Muscle layer of colon (tissue), 2 donors: Measurements from ENCODE around the gene AMIGO1.

Experiments used
- H3K27ac ChIP-seq: one replicate; pipeline ENCODE4 v1.7.0; 2013; ENCODE audit warnings: low read depth, mild to moderate bottlenecking, low read length, moderate library complexity
- H3K27me3 ChIP-seq, 2 donors: one replicate each; pipeline ENCODE4 v1.7.0; 2013; ENCODE audit warnings: low read length in 2 of 2, mild to moderate bottlenecking in 2 of 2; ENCODE audit not compliant: insufficient read depth in 2 of 2, control insufficient read depth in 1 of 2
- H3K36me3 ChIP-seq: one replicate; pipeline ENCODE4 v1.7.0; 2013; ENCODE audit warnings: mild to moderate bottlenecking, low read length; ENCODE audit not compliant: insufficient read depth
- H3K4me1 ChIP-seq: one replicate; pipeline ENCODE4 v1.7.0; 2013; ENCODE audit warnings: mild to moderate bottlenecking, low read length; ENCODE audit not compliant: insufficient read depth
- H3K4me3 ChIP-seq, 2 donors: one replicate each; pipeline ENCODE4 v1.7.0; 2013; ENCODE audit warnings: low read length in 2 of 2, low read depth in 1 of 2, mild to moderate bottlenecking in 1 of 2, moderate library complexity in 1 of 2
- H3K9ac ChIP-seq: one replicate; pipeline ENCODE4 v1.7.0; 2013; ENCODE audit warnings: low read length
- H3K9me3 ChIP-seq: one replicate; pipeline ENCODE4 v1.7.0; 2013; ENCODE audit warnings: mild to moderate bottlenecking, low read length
- donor health status: abdominal sarcoma.
- donor health status: Adenocarcinoma of cecum.

The AMIGO1 gene

DNA sequence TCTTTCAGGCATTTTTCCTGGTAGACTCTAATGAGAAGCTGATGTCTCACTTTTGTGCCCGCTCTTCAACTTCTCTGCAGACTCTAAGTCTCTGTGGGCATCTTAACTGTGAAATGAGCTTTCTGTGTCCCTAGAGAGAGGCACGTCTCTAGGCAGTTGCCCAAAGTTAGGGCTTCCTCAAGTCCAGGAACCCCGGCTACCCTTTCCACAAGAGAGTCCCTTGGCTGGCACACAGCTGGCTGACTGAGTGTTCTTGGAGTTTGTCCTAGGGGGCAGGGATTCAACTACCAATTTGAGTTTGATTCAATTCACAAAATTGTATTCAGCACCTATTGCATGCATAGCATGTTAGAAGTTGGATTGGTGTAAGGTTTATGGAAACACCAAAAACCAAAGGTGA, 31.6 kb upstream of the AMIGO1 start:
- Histone ChIP-seq H3K36me3 (no peaks in the 10 kb centered on the region), H3K27me3 (no peaks in the 10 kb centered on the region), H3K27ac (no peak overlapping the region), H3K9ac (no peak overlapping the region), H3K4me3 (no peak overlapping the region), H3K9me3 (no peaks in the 10 kb centered on the region), H3K4me1 (peaks cover 7% of the 10 kb centered on the region)

DNA sequence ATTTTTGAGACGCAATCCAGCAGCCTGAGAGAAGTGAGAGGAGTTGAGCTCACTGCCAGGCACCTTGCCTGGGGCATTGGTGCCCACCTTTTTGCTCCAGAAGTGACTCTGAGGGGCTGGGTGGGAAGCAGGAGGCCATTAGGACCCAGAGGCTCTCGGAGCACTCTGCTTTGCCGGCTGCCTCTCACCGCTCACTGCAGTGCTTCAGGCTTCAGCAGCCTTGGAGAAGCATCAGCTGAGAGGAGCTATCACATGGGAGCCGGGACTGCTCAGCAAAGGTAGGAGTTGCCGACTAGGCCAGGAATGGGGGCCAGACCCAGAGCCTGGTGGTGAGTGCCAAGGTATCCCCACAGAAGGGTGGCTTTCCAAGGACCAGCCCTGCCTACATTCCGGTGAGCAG, 30.1 kb upstream of the AMIGO1 start, which contains the start of gene GPR61:
Gene GPR61 (plus strand): TSS at position 197 of the 400 bp plus-strand sequence. CDS start 3,151 bp downstream, outside the sequence.
- Histone ChIP-seq H3K9me3 (no peaks in the 10 kb centered on the region), H3K27ac (no peak within 1 kb of the TSS), H3K9ac (no peak within 1 kb of the TSS), H3K36me3 (no peaks in the 10 kb centered on the region), H3K27me3 (no peaks in the 10 kb centered on the region), H3K4me3 (no peak within 1 kb of the TSS), H3K4me1 (peaks cover 16% of the 10 kb centered on the region)

DNA sequence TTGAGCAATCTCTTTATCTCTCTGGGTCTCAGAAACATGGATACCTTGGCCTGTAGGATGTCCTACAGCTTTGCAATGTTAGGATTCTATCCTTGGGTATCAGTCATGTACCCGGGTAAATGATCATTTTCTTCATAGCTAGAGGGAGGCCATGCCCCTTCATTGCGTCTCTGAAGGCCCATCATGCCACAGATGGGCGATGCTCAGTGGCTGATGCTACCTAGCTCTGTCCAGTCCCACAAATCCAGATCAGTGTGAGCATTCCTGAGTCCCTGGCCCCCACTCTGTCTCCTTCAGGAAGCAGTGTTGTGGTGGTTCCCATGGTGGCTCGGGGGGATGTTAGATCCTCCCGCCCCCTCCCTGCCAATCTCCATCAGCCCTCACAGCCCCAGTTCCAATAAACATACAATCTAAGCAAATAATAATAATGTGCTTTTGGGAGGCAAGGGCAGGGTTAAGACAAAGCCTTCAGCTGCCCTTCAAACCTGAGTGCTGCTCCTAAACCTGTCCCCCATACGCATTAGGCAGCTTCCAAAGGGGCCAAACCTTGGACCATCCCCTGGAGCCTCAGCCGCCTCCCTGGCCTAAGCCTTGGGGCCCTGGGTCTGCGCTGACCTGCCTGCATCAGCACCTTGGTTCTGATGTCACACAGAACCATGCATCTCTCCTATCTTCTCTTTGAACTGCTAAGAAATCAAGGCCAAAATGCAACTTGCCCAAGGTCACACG, 29.5 kb upstream of the AMIGO1 start:
- H3K4me3 ChIP-seq, result no peak overlapping the region
- no peaks in the 10 kb centered on the region for H3K36me3 ChIP-seq
- peaks cover 16% of the 10 kb centered on the region for H3K4me1 ChIP-seq
- no peak overlapping the region for H3K27ac ChIP-seq
- H3K27me3 ChIP-seq, result no peaks in the 10 kb centered on the region
- no peak overlapping the region for H3K9ac ChIP-seq
- H3K9me3 ChIP-seq, result no peaks in the 10 kb centered on the region

DNA sequence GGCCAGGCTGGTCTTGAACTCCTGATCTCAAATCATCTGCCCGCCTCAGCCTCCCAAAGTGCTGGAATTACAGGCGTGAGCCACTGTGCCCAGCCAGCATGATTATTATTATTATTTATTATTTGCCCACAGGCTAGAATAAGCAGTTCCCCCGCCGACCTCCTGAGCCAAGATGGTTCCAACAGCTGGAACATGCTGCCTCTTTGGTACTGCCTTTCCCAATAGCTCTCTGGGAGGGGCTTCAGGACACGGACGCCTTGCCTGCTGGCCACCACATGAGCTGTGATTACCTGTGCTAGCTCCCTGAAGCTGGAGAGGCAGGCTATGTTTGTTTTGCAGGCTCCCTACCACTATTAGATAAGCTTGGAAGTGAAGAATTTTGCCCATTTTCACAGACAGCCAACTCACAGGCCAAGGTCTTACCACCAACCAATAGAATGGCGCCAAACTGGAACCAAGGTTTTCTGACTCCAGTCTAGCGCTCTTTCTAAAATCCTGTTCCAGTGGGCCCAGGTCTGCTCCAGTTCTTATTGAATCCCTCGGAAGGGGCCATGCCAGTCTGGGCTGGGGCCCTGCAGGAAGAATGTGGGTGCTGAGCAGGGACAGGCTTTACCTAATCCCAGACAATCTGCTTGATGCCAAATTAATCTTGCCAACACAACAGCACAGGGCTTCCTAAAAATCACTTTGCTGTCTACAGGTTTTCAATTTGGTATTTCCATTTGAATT, 28.1 kb upstream of the AMIGO1 start:
- Histone ChIP-seq H3K4me1 (peaks cover 21% of the 10 kb centered on the region), H3K27ac (no peak overlapping the region), H3K9ac (no peak overlapping the region), H3K36me3 (no peaks in the 10 kb centered on the region), H3K4me3 (no peak overlapping the region), H3K27me3 (no peaks in the 10 kb centered on the region), H3K9me3 (no peaks in the 10 kb centered on the region)

DNA sequence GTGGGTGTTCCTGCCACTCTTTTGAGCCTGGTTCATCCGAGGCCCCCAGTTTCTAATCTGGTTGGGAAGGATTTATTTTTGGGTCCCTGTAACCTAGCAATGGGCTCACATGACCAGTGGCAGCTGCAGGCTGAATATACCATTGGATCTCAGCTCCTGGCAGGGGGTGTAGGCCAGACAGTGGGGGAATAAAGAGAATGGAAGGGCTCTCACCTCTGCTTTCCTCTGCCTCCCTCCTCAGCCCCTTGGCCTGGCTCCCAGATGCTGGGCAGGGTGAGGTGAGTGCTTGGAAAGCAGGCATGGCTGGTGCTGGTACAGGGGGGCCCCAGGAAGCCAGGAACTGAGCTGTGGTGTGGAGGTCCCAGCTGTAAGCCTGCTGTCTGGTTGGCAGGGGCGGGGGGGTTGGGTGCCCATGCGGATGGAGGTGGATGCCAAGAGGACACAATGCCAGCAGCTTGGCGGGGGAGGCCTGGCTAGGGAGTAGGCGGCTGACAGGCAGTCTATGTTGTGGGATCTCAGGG, 26.5 kb upstream of the AMIGO1 start:
- peak overlapping the region; percentile 54 for H3K27ac ChIP-seq
- H3K9ac ChIP-seq, result no peak overlapping the region
- no peaks in the 10 kb centered on the region for H3K27me3 ChIP-seq
- no peak overlapping the region for H3K4me3 ChIP-seq
- H3K36me3 ChIP-seq, result no peaks in the 10 kb centered on the region
- peaks cover 30% of the 10 kb centered on the region for H3K4me1 ChIP-seq
- H3K9me3 ChIP-seq, result no peaks in the 10 kb centered on the region

DNA sequence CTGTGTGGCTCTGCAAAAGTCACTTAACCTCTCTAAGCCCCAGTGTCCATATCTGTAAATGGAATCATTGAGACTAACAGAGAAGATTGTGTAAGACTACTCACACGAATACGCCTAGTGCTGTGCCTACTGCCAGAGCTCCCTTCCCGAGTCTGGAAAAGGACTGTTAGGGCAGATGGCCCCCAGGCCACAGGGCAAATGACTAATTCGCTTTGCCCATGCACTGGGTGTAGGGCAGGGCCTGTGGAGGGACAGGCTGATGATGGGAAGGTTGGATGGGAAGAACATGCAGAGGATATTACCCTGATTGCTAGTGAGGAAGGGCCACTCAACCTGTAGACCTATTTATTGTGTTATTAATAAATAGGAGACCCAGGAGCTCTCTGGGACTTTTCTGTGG, 26.0 kb upstream of the AMIGO1 start:
- Histone ChIP-seq H3K27ac (no peak overlapping the region), H3K9ac (no peak overlapping the region)

DNA sequence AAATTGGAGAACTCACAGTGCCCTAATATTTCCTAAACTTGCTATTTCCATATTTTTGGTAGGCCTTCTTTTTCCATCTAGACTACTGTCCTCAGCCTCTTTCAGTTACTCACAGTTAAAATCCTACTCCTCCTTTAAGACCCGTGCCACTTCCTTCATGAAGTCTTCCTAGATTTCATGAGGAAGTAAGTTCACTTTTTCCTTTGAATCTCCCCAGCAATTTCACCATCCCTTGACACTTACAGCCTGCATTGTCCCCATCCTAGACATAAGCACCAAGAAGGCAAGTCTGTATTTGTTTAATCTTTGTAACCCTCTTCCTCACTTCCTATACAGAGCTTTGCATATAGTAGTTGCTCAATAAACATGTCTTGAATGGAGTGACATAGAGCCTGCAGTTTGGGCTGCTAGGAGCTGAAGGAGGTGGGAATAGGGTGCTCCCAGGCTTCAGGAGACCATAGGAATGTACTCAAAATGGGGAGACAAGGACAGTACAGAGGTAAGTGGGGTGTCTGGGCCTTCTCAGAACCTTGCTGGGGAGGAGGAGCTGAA, 24.9 kb upstream of the AMIGO1 start:
- Histone ChIP-seq H3K4me1 (peaks cover 30% of the 10 kb centered on the region), H3K27me3 (no peaks in the 10 kb centered on the region), H3K27ac (no peak overlapping the region), H3K36me3 (no peaks in the 10 kb centered on the region), H3K9ac (no peak overlapping the region), H3K4me3 (no peak overlapping the region), H3K9me3 (no peaks in the 10 kb centered on the region)

More for the DNA sequence above, 26.0 kb upstream of the AMIGO1 start:
- H3K36me3 ChIP-seq, result no peaks in the 10 kb centered on the region
- H3K27me3 ChIP-seq, result no peaks in the 10 kb centered on the region
- H3K4me3 ChIP-seq, result no peak overlapping the region
- H3K4me1 ChIP-seq, result peaks cover 30% of the 10 kb centered on the region
- no peaks in the 10 kb centered on the region for H3K9me3 ChIP-seq

DNA sequence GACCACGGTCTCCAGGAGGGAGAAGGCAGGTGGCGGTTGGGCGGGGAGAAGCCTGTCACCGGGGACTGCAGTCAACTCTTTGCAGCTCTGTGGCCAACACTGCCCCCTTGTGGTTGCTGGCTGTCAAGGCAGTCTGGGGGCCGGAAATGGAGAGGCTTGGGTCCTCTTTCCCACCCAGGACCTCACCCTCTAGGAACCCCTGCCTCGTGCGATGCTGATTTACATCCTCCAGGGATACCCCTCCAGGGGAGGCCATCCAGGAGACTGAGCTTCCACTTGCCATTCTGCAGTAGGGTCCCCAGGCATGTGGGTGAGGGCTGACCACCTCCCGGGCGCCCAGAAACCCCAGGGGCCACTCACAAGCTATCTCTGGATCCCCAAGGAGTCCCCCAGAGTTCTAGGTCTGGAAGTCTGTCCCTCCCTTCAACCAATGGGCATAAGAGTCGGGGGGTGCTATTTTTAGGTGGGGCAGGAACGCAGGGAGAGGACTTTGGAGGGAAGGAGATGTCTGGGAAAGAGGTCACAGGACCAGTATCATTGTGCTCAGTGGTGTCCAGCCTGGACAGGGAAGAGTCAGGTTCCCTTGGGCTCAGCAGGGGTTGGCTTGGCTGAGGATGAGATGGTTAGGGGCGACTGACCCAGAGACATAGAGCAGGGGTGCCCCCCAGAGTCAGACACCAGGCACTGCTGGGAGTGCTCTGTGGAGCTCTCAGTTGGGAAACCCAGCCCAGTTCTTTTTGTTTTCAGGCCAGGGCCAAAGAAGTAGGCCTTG, 23.0 kb upstream of the AMIGO1 start:
- Histone ChIP-seq H3K4me3 (peak overlapping the region in 1 of 2 donors; percentile 45), H3K27ac (no peak overlapping the region), H3K9ac (no peak overlapping the region)

DNA sequence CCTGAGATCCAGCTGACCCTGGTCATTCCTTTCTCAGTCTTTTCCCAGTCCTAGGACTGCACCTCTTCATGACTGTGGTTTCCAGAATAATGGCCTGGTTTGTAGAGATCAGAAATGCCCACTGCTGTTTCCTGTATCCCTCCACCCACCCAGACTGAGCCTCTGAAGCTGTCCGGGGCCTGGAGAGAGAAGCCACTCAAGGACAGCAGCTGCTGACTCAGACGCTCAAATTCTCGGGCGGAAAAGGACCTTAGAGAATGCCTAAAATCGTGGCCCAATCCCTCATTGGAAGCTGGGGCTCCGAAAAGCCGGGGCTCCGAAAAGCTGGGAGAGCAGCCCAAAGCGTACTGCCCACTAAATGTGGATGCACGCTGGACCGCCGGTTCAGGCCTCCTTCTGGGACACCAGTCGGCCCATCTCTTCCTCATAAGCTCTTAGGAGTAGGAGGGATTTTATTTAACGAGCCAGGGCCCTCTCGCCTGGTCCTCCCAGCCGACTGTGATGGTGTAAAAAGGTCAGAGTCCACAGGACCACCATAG, 22.4 kb upstream of the AMIGO1 start:
- Histone ChIP-seq H3K4me3 (peak overlapping the region in 1 of 2 donors; percentile 45), H3K27ac (no peak overlapping the region), H3K9ac (no peak overlapping the region), H3K4me1 (peaks cover 30% of the 10 kb centered on the region), H3K36me3 (no peaks in the 10 kb centered on the region), H3K9me3 (no peaks in the 10 kb centered on the region), H3K27me3 (no peaks in the 10 kb centered on the region)

More for the DNA sequence above, 23.0 kb upstream of the AMIGO1 start:
- H3K27me3 ChIP-seq, result no peaks in the 10 kb centered on the region
- H3K36me3 ChIP-seq, result no peaks in the 10 kb centered on the region
- H3K4me1 ChIP-seq, result peaks cover 30% of the 10 kb centered on the region
- no peaks in the 10 kb centered on the region for H3K9me3 ChIP-seq

DNA sequence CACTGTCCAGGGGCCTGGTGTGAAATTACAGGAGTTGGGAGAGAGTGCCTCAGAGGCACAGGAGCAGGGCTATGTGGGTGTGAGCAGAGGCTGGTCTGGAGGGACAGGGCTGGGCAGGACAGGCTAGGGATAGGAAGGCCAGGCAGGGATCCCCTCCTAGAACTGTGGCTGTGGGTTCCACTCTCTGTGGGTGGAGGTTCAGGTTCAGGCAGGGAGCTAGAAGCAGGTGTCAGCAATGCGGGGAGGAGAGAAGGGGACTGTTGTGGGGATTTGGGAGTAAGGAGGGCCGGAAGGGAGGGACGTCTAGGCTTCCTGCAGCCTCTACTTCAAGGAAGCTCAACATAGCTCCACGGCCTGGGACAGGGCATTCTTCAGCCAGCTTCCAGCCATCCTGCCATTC, 21.9 kb upstream of the AMIGO1 start:
- Histone ChIP-seq H3K36me3 (no peaks in the 10 kb centered on the region), H3K27ac (no peak overlapping the region), H3K9me3 (no peaks in the 10 kb centered on the region), H3K9ac (no peak overlapping the region), H3K4me3 (no peak overlapping the region), H3K27me3 (no peaks in the 10 kb centered on the region), H3K4me1 (peaks cover 24% of the 10 kb centered on the region)
